ENCODE results near the gene CACNA1G. TPM values are rescaled to one million over a fixed set of nuclear protein-coding genes. Genes with fewer than 3 reads are reported as not detected.

The CACNA1G gene
- total RNA-seq, 1 donor from 2014 or later: 0.19 TPM

DNA sequence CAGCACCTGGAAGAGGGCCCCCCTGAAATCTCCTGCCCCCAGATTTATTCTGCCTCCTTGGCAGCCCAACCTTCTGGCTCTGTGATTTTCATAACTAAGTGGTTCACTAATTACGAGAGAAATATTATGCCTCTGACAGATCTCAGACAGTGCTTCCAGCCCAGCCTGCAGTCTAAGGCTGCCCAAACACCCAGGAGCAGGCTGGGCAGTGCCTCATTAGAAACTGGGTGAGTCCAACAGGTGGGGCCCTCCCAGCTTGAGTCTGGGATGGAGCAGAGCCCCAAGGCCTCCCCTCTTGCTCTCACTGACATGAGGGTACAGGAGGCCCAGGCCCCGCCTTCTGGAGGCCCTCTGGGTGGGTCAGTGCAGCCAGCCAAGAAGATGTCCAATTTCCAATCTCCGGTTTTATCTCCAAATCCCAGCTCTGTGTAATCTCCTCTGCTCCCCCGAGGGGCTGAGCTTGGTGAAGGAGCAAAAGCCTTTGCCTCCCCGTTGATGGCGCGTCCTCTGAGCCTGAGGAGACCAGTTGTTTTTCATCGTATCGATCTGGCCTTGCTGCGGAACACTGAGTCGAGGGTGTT is 54.0 kb downstream of the CACNA1G start:
- peaks cover 20% of the 10 kb centered on the region for H3K27me3 Mint-ChIP-seq
- H3K27ac Mint-ChIP-seq: no peak overlapping the region
- no peak for DNase-seq (ENCODE audit: low spot score, unreplicated experiment)
- no peak overlapping the region for H3K4me3 Mint-ChIP-seq (ENCODE audit: low read depth)
- TF ChIP-seq, protein P1, sequence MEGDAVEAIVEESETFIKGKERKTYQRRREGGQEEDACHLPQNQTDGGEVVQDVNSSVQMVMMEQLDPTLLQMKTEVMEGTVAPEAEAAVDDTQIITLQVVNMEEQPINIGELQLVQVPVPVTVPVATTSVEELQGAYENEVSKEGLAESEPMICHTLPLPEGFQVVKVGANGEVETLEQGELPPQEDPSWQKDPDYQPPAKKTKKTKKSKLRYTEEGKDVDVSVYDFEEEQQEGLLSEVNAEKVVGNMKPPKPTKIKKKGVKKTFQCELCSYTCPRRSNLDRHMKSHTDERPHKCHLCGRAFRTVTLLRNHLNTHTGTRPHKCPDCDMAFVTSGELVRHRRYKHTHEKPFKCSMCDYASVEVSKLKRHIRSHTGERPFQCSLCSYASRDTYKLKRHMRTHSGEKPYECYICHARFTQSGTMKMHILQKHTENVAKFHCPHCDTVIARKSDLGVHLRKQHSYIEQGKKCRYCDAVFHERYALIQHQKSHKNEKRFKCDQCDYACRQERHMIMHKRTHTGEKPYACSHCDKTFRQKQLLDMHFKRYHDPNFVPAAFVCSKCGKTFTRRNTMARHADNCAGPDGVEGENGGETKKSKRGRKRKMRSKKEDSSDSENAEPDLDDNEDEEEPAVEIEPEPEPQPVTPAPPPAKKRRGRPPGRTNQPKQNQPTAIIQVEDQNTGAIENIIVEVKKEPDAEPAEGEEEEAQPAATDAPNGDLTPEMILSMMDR (IDR thresholded peaks at IDR 0.05; ENCODE audit: unreplicated experiment): no peak
- peaks cover 3% of the 10 kb centered on the region for H3K4me1 Mint-ChIP-seq (ENCODE audit: low read depth)
- H3K36me3 Mint-ChIP-seq (ENCODE audit: insufficient read depth): no peaks in the 10 kb centered on the region
- H3K9me3 Mint-ChIP-seq (ENCODE audit: low read depth): no peaks in the 10 kb centered on the region

DNA sequence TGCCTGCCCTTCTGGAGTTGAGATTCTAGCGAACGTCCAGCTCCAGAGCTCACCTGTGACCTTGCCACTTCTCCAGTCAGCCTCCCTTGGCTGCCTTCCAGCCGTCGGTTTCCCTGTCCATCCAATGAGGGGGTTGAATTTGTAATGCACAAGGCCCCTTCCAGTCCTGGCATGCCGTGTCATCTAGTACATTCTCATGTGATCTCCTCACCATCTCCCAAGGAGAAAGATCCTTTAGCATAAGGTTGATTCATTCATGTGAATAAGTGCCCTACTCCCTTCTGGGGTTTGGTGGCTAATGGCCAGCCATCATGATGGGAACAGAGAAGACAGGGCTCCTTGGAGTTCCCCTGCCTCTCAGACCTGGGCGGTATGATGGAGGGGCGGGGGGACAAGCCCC is 55.3 kb downstream of the CACNA1G start:
- no peaks in the 10 kb centered on the region for H3K9me3 Mint-ChIP-seq (ENCODE audit: low read depth)
- H3K36me3 Mint-ChIP-seq (ENCODE audit: insufficient read depth): no peaks in the 10 kb centered on the region
- TF ChIP-seq, protein P1 (IDR thresholded peaks at IDR 0.05; ENCODE audit: unreplicated experiment): no peak
- H3K4me3 Mint-ChIP-seq (ENCODE audit: low read depth): no peak overlapping the region
- peaks cover 31% of the 10 kb centered on the region for H3K27me3 Mint-ChIP-seq
- no peaks in the 10 kb centered on the region for H3K4me1 Mint-ChIP-seq (ENCODE audit: low read depth)
- no peak overlapping the region for H3K27ac Mint-ChIP-seq
- no peak for DNase-seq (ENCODE audit: low spot score, unreplicated experiment)

DNA sequence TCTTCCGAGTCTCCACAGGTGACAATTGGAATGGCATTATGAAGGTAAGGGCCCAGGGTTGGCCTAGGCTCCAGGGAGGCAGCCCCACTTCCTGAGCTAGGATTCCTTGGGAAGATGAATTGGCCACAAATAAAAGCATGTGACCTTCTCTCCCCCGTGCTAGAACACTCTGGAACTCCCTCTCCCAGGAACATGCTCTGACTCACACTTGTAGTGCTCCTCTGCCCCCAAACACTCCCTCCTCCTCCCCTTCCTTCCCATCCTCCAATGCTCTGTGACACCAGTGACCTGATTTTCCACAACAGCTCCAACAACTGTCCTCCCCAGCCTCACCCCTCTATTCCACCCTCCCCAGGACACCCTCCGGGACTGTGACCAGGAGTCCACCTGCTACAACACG is 57.8 kb downstream of the CACNA1G start:
- Mint-ChIP-seq H3K4me3 (ENCODE audit: low read depth) (no peak overlapping the region), H3K4me1 (ENCODE audit: low read depth) (peaks cover 4% of the 10 kb centered on the region), H3K36me3 (ENCODE audit: insufficient read depth) (no peaks in the 10 kb centered on the region), H3K9me3 (ENCODE audit: low read depth) (no peaks in the 10 kb centered on the region), H3K27ac (peak overlapping the region; percentile 7), H3K27me3 (peaks cover 38% of the 10 kb centered on the region)
- TF ChIP-seq, protein P1 (IDR thresholded peaks at IDR 0.05; ENCODE audit: unreplicated experiment): no peak
- DNase-seq (ENCODE audit: low spot score, unreplicated experiment): no peak

DNA sequence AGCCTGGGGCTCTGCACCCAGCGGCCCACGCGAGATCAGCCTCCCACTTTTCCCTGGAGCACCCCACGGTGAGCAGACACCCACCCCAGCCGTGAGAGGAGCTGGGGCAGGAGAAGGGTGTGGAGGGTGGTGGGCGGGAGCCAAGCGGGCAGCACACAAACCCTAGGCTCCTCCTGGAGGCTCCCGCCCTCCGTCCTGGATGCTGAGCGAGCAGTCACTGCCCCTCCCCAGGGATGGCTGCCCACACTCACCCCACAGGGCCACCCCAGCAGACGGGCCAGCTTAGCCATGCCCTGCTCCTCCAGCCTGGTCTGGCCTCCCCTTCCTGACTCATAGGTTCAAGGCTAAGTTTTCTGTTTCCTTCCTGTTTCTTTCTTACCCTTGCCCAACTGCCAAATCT is 58.4 kb downstream of the CACNA1G start:
- Mint-ChIP-seq H3K27me3 (peaks cover 38% of the 10 kb centered on the region), H3K4me3 (ENCODE audit: low read depth) (no peak overlapping the region), H3K4me1 (ENCODE audit: low read depth) (peaks cover 4% of the 10 kb centered on the region), H3K27ac (no peak overlapping the region), H3K9me3 (ENCODE audit: low read depth) (no peaks in the 10 kb centered on the region), H3K36me3 (ENCODE audit: insufficient read depth) (no peaks in the 10 kb centered on the region)
- DNase-seq (ENCODE audit: low spot score, unreplicated experiment): no peak
- TF ChIP-seq, protein P1 (IDR thresholded peaks at IDR 0.05; ENCODE audit: unreplicated experiment): no peak

DNA sequence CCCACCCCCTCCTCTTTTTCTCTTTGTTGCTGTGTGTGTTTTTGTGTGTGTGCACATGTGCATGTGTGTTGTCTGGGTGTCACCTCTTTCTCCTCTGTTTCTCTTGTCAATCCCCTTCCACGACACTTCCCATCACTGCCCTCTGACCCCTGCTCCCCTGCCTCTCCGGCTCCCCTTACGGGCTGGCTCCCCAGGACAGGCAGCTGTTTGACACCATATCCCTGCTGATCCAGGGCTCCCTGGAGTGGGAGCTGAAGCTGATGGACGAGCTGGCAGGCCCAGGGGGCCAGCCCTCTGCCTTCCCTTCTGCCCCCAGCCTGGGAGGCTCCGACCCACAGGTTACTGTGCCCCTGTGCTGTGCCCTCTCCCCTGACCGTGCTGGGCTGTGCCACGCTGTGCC is 59.0 kb downstream of the CACNA1G start:
- Mint-ChIP-seq H3K9me3 (ENCODE audit: low read depth) (no peaks in the 10 kb centered on the region), H3K36me3 (ENCODE audit: insufficient read depth) (no peaks in the 10 kb centered on the region), H3K4me1 (ENCODE audit: low read depth) (peaks cover 4% of the 10 kb centered on the region), H3K27ac (no peak overlapping the region), H3K27me3 (peaks cover 38% of the 10 kb centered on the region), H3K4me3 (ENCODE audit: low read depth) (no peak overlapping the region)
- DNase-seq (ENCODE audit: low spot score, unreplicated experiment): no peak
- TF ChIP-seq, protein P1 (IDR thresholded peaks at IDR 0.05; ENCODE audit: unreplicated experiment): no peak

Data from progenitor cell of endocrine pancreas (in vitro differentiated cells).